ENCODE data around the gene ITFG1. TPM values are rescaled to one million over a fixed set of nuclear protein-coding genes. Genes with fewer than 3 reads are reported as not detected.
"Not testable (repeated sequence)": the region's sequence is repeated elsewhere in the genome, so short reads cannot be mapped to it uniquely, and the experiment has no call there.

ITFG1 gene
- polyA plus RNA-seq, 6 donors from 2014 or later, result 18.6 to 39.0 (median 28.5) TPM

GRCh38 chr16:47468070-47468689 is 7.3 kb upstream of the ITFG1 start:
- Mint-ChIP-seq H3K4me1 (peaks cover 38 to 67% (median 52%) of the 10 kb centered on the region in 3 donors), H3K27ac (peak overlapping the region in 1 of 6 donors; percentile 48), H3K36me3 (peaks cover 15 to 16% of the 10 kb centered on the region in 2 donors), H3K4me3 (peak overlapping the region in 1 of 8 donors; percentile 9)
- H3K9me3 Mint-ChIP-seq; ATAC-seq (ENCODE audit: low read depth in 2 of 2); DNase-seq; H3K27me3 Mint-ChIP-seq: not testable (repeated sequence)

GRCh38 chr16:47467501-47467900 is 6.6 kb upstream of the ITFG1 start:
- H3K27me3 Mint-ChIP-seq, result no peaks in the 10 kb centered on the region
- peaks cover 15 to 16% of the 10 kb centered on the region in 2 donors for H3K36me3 Mint-ChIP-seq
- H3K4me3 Mint-ChIP-seq, result peak overlapping the region in 1 of 8 donors; percentile 9
- no peak for DNase-seq
- no peak overlapping the region for H3K27ac Mint-ChIP-seq
- no peaks in the 10 kb centered on the region for H3K9me3 Mint-ChIP-seq
- peaks cover 38 to 72% (median 59%) of the 10 kb centered on the region in 3 donors for H3K4me1 Mint-ChIP-seq
- ATAC-seq (ENCODE audit: low read depth in 2 of 2), result no peak

GRCh38 chr16:47465919-47466630 is 5.2 kb upstream of the ITFG1 start:
- Mint-ChIP-seq H3K27ac (no peak overlapping the region), H3K4me1 (peaks cover 40 to 71% (median 67%) of the 10 kb centered on the region in 3 donors)

GRCh38 chr16:47463771-47464624 is 3.1 kb upstream of the ITFG1 start:
- Mint-ChIP-seq H3K4me3 (peak overlapping the region in 7 of 8 donors; percentile 19 to 90 (median 48)), H3K27me3 (no peaks in the 10 kb centered on the region), H3K9me3 (no peaks in the 10 kb centered on the region), H3K36me3 (peaks cover 6 to 13% of the 10 kb centered on the region in 2 donors), H3K4me1 (peaks cover 42 to 79% (median 68%) of the 10 kb centered on the region in 3 donors), H3K27ac (peak overlapping the region; percentile 5 to 75 (median 52))
- DNase-seq (no peak), ATAC-seq (ENCODE audit: low read depth in 2 of 2) (no peak)

More at GRCh38 chr16:47465919-47466630, 5.2 kb upstream of the ITFG1 start:
- DNase-seq (no peak), ATAC-seq (ENCODE audit: low read depth in 2 of 2) (no peak)
- Mint-ChIP-seq H3K27me3 (no peaks in the 10 kb centered on the region), H3K36me3 (peaks cover 11 to 16% of the 10 kb centered on the region in 2 donors), H3K4me3 (peak overlapping the region in 2 of 8 donors; percentile 44 to 52), H3K9me3 (no peaks in the 10 kb centered on the region)

- peak; percentile 12 for DNase-seq
Measured at GRCh38 chr16:47461598-47462266, 869 bp upstream of the ITFG1 start.

GRCh38 chr16:47460359-47460710 is 528 bp downstream of the ITFG1 start:
- no peaks in the 10 kb centered on the region for H3K27me3 Mint-ChIP-seq
- H3K9me3 Mint-ChIP-seq, result no peaks in the 10 kb centered on the region
- H3K4me1 Mint-ChIP-seq, result peaks cover 37 to 71% (median 54%) of the 10 kb centered on the region in 3 donors
- H3K36me3 Mint-ChIP-seq, result peaks cover 6 to 10% of the 10 kb centered on the region in 2 donors
- peak overlapping the region; percentile 90 to 99 (median 96) for H3K4me3 Mint-ChIP-seq
- DNase-seq, result no peak
- peak overlapping the region; percentile 92 to 100 (median 95) for H3K27ac Mint-ChIP-seq
- ATAC-seq (ENCODE audit: low read depth in 2 of 2), result no peak

More at GRCh38 chr16:47461598-47462266, 869 bp upstream of the ITFG1 start:
- Mint-ChIP-seq H3K27ac (peak overlapping the region; percentile 92 to 96 (median 94)), H3K9me3 (no peaks in the 10 kb centered on the region), H3K4me1 (peaks cover 43 to 79% (median 56%) of the 10 kb centered on the region in 3 donors), H3K4me3 (peak overlapping the region; percentile 90 to 99 (median 96)), H3K27me3 (no peaks in the 10 kb centered on the region), H3K36me3 (peaks cover 6 to 10% of the 10 kb centered on the region in 2 donors)
- ATAC-seq (ENCODE audit: low read depth in 2 of 2), result peak; percentile 2

- no peaks in the 10 kb centered on the region for H3K27me3 Mint-ChIP-seq
- H3K27ac Mint-ChIP-seq, result peak overlapping the region in 5 of 6 donors; percentile 92 to 97 (median 94)
- H3K36me3 Mint-ChIP-seq, result peaks cover 10 to 12% of the 10 kb centered on the region in 2 donors
- H3K4me3 Mint-ChIP-seq, result peak overlapping the region; percentile 90 to 99 (median 96)
- no peak for DNase-seq
- peaks cover 34 to 64% (median 51%) of the 10 kb centered on the region in 3 donors for H3K4me1 Mint-ChIP-seq
- H3K9me3 Mint-ChIP-seq, result no peaks in the 10 kb centered on the region
- no peak for ATAC-seq (ENCODE audit: low read depth in 2 of 2)
Measured at GRCh38 chr16:47459603-47460002, 1.3 kb downstream of the ITFG1 start.

- H3K4me1 Mint-ChIP-seq, result peaks cover 32 to 51% (median 44%) of the 10 kb centered on the region in 3 donors
- H3K4me3 Mint-ChIP-seq, result peak overlapping the region in 1 of 8 donors; percentile 70
- H3K27ac Mint-ChIP-seq, result peak overlapping the region in 3 of 6 donors; percentile 1 to 92 (median 10)
- H3K27me3 Mint-ChIP-seq, result no peaks in the 10 kb centered on the region
- H3K9me3 Mint-ChIP-seq, result no peaks in the 10 kb centered on the region
- H3K36me3 Mint-ChIP-seq, result peaks cover 10 to 21% of the 10 kb centered on the region in 2 donors
- DNase-seq, result no peak
- ATAC-seq (ENCODE audit: low read depth in 2 of 2), result no peak
Measured at GRCh38 chr16:47458331-47458730, 2.5 kb downstream of the ITFG1 start.

- H3K27ac Mint-ChIP-seq, result peak overlapping the region in 1 of 6 donors; percentile 19
- DNase-seq, result no peak
- no peaks in the 10 kb centered on the region for H3K27me3 Mint-ChIP-seq
- H3K36me3 Mint-ChIP-seq, result peaks cover 0 to 37% of the 10 kb centered on the region in 2 donors
- no peak overlapping the region for H3K4me3 Mint-ChIP-seq
- no peaks in the 10 kb centered on the region for H3K9me3 Mint-ChIP-seq
- ATAC-seq (ENCODE audit: low read depth in 2 of 2), result no peak
- H3K4me1 Mint-ChIP-seq, result peaks cover 3 to 10% (median 5%) of the 10 kb centered on the region in 3 donors
Measured at GRCh38 chr16:47449788-47450187, 11.1 kb downstream of the ITFG1 start.

GRCh38 chr16:47448830-47449575 is 11.9 kb downstream of the ITFG1 start:
- Mint-ChIP-seq H3K4me1 (peaks cover under 1 to 10% (median 5%) of the 10 kb centered on the region in 3 donors), H3K9me3 (no peaks in the 10 kb centered on the region), H3K27me3 (no peaks in the 10 kb centered on the region), H3K36me3 (peaks cover 0 to 36% of the 10 kb centered on the region in 2 donors), H3K4me3 (no peak overlapping the region), H3K27ac (no peak overlapping the region)
- ATAC-seq (ENCODE audit: low read depth in 2 of 2), result no peak
- no peak for DNase-seq

GRCh38 chr16:47446431-47446830 is 14.4 kb downstream of the ITFG1 start:
- Mint-ChIP-seq H3K27ac (peak overlapping the region in 3 of 6 donors; percentile 5 to 63 (median 36)), H3K4me1 (peaks cover 0 to 6% (median 5%) of the 10 kb centered on the region in 3 donors), H3K36me3 (peaks cover 7 to 25% of the 10 kb centered on the region in 2 donors), H3K4me3 (no peak overlapping the region), H3K27me3 (no peaks in the 10 kb centered on the region), H3K9me3 (peaks cover 0 to 6% (median 3%) of the 10 kb centered on the region in 7 donors)
- DNase-seq, result no peak
- no peak for ATAC-seq (ENCODE audit: low read depth in 2 of 2)

- not testable (repeated sequence) for ATAC-seq (ENCODE audit: low read depth in 2 of 2); H3K27ac Mint-ChIP-seq; H3K27me3 Mint-ChIP-seq; H3K4me3 Mint-ChIP-seq; DNase-seq
- H3K36me3 Mint-ChIP-seq, result peaks cover 13 to 29% of the 10 kb centered on the region in 2 donors
- H3K4me1 Mint-ChIP-seq, result peaks cover 14 to 19% (median 19%) of the 10 kb centered on the region in 3 donors
- peaks cover 0 to 18% (median 9%) of the 10 kb centered on the region in 7 donors for H3K9me3 Mint-ChIP-seq
Measured at GRCh38 chr16:47442884-47443283, 18.0 kb downstream of the ITFG1 start.

Measured in naive B cell (primary cell).